CD4-positive, CD25-positive, alpha-beta regulatory T cell (primary cell): ENCODE results near the gene CTPS1. TPM values are rescaled to one million over a fixed set of nuclear protein-coding genes. Genes with fewer than 3 reads are reported as not detected.

Experiments
- ATAC-seq, 2 donors: fragments of 150-1000 bp; cut with Tn5 transposase; one replicate each; pipeline ENCODE4 v1.10.0; 2021; ENCODE audit warnings: low read depth in 2 of 2, moderate number of reproducible peaks in 2 of 2, moderate library complexity in 1 of 2
- DNase-seq, 3 donors: peaks; one replicate each; pipeline versions ENCODE4 v3.0.0 to v3.0.0-alpha.2; 2012 to 2022; ENCODE audit warnings: mixed read lengths in 1 of 3
- H3K27ac ChIP-seq: one replicate; pipeline ENCODE4 v1.7.0; 2013; ENCODE audit warnings: mild to moderate bottlenecking, low read length; ENCODE audit not compliant: insufficient read depth, poor library complexity, severe bottlenecking
- H3K27me3 ChIP-seq: one replicate; pipeline ENCODE4 v1.7.0; 2013; ENCODE audit warnings: low read length; ENCODE audit not compliant: control insufficient read depth, insufficient read depth
- H3K36me3 ChIP-seq: one replicate; pipeline ENCODE4 v1.7.0; 2013; ENCODE audit warnings: mild to moderate bottlenecking, low read length, moderate library complexity; ENCODE audit not compliant: control insufficient read depth, insufficient read depth
- H3K4me1 ChIP-seq: 2 replicates; pipeline ENCODE4 v1.7.0; 2013; ENCODE audit warnings: mild to moderate bottlenecking, low read length; ENCODE audit not compliant: insufficient read depth, control insufficient read depth, poor library complexity, severe bottlenecking
- H3K4me3 ChIP-seq: one replicate; pipeline ENCODE4 v1.7.0; 2013; ENCODE audit warnings: low read depth, mild to moderate bottlenecking, low read length, moderate library complexity
- H3K9me3 ChIP-seq, 2 experiments: 1 replicate in 1 of 2; 2 replicates in 1 of 2; pipeline ENCODE4 v1.7.0; 2013; ENCODE audit warnings: low read length in 2 of 2, mild to moderate bottlenecking in 1 of 2, moderate library complexity in 1 of 2; ENCODE audit not compliant: control insufficient read depth in 2 of 2
- H3K27ac Mint-ChIP-seq, 3 donors: one replicate each; pipeline ENCODE4 v1.8.0; 2020 to 2022; ENCODE audit warnings: mild to moderate bottlenecking in 3 of 3, mixed read lengths in 3 of 3, moderate library complexity in 2 of 3
- H3K27me3 Mint-ChIP-seq: one replicate; pipeline ENCODE4 v1.8.0; 2022; ENCODE audit warnings: mild to moderate bottlenecking, mixed read lengths
- H3K36me3 Mint-ChIP-seq: one replicate; pipeline ENCODE4 v1.8.0; 2020; ENCODE audit warnings: mixed read lengths
- H3K4me1 Mint-ChIP-seq, 4 donors: one replicate each; pipeline ENCODE4 v1.8.0; 2020 to 2022; ENCODE audit warnings: mixed read lengths in 4 of 4, mild to moderate bottlenecking in 1 of 4
- H3K4me3 Mint-ChIP-seq, 4 donors: one replicate each; pipeline ENCODE4 v1.8.0; 2020 to 2022; ENCODE audit warnings: mild to moderate bottlenecking in 4 of 4, mixed read lengths in 4 of 4, moderate library complexity in 3 of 4
- H3K9me3 Mint-ChIP-seq, 7 donors: one replicate each; pipeline ENCODE4 v1.8.0; 2020 to 2022; ENCODE audit warnings: mixed read lengths in 7 of 7, mild to moderate bottlenecking in 3 of 7, moderate library complexity in 2 of 7
- polyA plus RNA-seq, 4 donors: library from polyadenylated mRNA; unstranded; fragments of 300-500 nt; fragmentation: Illumina TruSeq; gene quantifications; one replicate each; pipeline ENCODE4 v1.2.3, GENCODE V29; 2021
- total RNA-seq: library from RNA; stranded (reverse); gene quantifications from one replicate; pipeline ENCODE4 v1.2.3, GENCODE V29; 2022

The CTPS1 gene
- total and polyA plus RNA-seq, 5 donors from 2014 or later, result 12.5 to 42.5 (median 13.5) TPM

DNA sequence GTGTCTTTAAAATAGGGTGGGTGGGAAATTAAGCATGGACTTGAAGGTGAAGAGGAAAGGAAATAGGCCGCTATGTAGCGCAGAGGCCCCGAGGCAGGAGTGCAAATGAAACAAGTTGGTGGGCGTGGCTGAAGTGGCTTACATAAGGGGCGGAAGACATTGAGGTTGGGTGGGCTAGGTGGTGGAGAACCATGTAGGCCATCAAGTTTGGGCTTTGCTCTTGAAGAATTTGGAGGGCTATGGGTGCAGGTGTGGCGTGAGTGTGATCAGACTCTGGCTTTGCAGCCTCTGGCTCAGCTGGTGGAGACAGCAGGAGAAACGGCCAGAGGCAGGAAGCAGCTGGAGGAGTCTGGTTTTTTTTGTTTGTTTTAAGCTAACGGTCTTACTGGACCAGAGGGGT, 35.4 kb downstream of the CTPS1 start:
- no peak for ATAC-seq
- Histone ChIP-seq H3K4me1 (no peaks in the 10 kb centered on the region), H3K36me3 (peaks cover 33% of the 10 kb centered on the region), H3K27ac (no peak overlapping the region), H3K4me3 (no peak overlapping the region), H3K27me3 (no peaks in the 10 kb centered on the region), H3K9me3 (no peaks in the 10 kb centered on the region)
- Mint-ChIP-seq H3K27me3 (no peaks in the 10 kb centered on the region), H3K4me3 (no peak overlapping the region), H3K4me1 (peaks cover 0 to 10% (median 5%) of the 10 kb centered on the region in 4 donors), H3K27ac (peak overlapping the region; percentile 64 to 85 (median 72)), H3K9me3 (no peaks in the 10 kb centered on the region), H3K36me3 (peaks cover 39% of the 10 kb centered on the region)
- DNase-seq, result no peak

DNA sequence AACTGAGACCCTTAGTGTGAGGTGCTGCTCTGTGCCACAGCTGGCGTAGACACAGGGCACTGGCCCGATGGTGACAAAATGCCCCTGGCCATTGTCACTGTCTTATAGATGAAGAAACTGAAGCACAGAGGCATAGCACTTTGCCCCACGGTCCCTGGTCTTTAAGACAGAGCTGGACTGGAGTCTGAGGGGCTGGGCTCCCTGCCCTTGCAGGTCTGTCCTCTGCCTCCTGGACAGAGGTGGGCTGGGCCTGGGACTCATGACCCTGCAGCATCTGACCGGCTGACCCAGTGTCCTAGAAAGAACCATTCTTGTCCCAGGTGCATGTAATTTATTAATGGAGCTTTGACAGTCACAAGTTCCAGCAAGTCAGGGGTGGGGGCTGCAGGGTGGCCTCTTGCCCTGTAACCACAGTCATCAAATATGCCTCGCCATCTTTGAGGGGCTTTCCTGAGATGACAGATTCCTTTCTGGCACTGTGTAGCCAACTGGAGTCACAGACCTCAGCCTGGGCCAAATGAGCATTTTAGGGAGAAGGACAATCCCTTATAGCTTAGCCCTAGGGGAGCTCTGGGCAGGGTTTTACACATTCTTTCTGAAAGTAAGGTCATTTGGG, 35.9 kb downstream of the CTPS1 start:
- Mint-ChIP-seq H3K27me3 (no peaks in the 10 kb centered on the region), H3K4me3 (no peak overlapping the region), H3K36me3 (peaks cover 34% of the 10 kb centered on the region), H3K27ac (peak overlapping the region in 2 of 3 donors; percentile 64 to 85), H3K9me3 (no peaks in the 10 kb centered on the region), H3K4me1 (peaks cover 0 to 10% (median 5%) of the 10 kb centered on the region in 4 donors)
- H3K4me3 ChIP-seq, result no peak overlapping the region
- H3K9me3 ChIP-seq, result no peaks in the 10 kb centered on the region
- H3K27me3 ChIP-seq, result no peaks in the 10 kb centered on the region
- DNase-seq (no peak), ATAC-seq (no peak)
- H3K36me3 ChIP-seq, result peaks cover 28% of the 10 kb centered on the region
- no peak overlapping the region for H3K27ac ChIP-seq
- no peaks in the 10 kb centered on the region for H3K4me1 ChIP-seq

DNA sequence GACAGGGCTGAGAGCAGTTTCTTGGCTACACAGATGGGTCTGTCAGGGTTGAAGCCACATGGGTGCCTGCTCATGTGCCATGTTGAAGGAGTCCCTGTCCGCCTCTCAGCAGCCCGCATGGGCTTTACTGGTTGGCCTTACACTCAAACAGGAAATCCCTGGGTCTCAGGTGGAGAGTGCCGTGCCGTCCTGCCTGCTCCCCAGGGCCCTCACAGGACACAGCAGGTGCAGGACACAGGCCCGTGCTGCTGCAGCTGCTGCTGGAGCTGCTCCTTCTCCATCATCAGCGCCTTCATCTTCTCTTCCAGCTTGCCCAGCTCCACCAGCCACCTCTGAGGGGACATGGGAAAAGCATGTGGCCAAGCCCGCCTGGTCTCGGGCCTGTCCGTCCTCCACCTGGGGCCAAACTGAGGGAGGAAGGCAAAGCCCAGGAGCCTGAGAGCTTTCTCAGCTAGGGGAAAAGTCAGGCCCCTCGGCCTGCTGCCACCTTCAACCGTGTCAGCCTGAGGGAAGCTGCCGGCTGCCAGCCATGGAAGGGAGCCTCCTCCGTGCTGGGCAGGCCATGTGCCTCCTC, 36.5 kb downstream of the CTPS1 start:
- Mint-ChIP-seq H3K4me3 (no peak overlapping the region), H3K9me3 (no peaks in the 10 kb centered on the region), H3K27me3 (no peaks in the 10 kb centered on the region), H3K27ac (peak overlapping the region; percentile 42 to 64 (median 56)), H3K36me3 (peaks cover 33% of the 10 kb centered on the region), H3K4me1 (peaks cover 0 to 10% (median 5%) of the 10 kb centered on the region in 4 donors)
- no peak for ATAC-seq
- DNase-seq, result no peak
- peaks cover 22% of the 10 kb centered on the region for H3K36me3 ChIP-seq
- H3K27ac ChIP-seq, result no peak overlapping the region
- H3K4me1 ChIP-seq, result no peaks in the 10 kb centered on the region
- no peaks in the 10 kb centered on the region for H3K9me3 ChIP-seq
- no peaks in the 10 kb centered on the region for H3K27me3 ChIP-seq
- H3K4me3 ChIP-seq, result no peak overlapping the region

DNA sequence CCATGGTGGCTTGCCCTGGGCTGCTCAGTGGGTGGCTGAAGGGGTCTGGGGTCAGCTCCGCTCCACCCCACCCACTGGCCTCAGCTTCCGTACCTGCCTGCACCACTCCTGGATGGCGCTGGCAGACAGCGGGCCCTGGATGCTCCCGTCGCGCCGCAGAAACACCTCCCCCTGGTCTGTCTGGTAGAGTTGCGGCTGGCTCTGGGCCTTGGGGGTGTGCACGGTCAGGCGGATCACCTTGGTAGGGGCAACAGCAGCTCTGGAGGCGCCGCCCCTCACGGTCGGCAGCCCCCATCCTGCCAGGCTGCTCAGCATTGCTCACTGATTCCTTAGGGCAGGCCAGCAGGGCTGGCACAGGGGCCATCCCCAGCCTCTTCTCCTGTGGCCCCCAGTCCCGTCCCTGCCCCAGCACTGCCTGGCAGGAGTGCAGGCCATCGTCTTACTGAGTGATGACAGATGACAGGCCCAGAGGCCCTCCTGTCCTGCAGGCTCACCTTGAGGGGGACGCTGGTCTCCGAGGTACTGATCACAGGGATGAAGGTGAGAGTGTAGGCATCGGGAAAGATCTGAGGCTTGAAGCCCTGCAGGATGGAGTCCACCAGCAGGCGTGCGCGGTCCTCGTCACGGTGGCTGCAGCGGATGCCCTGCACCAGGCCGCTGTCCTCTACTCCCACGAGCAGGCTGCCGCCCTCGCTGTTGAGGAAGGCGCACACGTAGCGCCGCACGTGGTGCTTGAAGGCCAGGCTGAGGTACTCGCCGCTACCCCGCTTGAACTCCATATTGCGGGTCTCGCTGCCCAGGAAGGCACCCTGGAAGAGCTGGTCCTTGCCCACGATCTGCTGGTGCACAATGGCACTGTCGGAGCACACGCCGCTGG, 37.9 kb downstream of the CTPS1 start:
- no peak overlapping the region for H3K27ac Mint-ChIP-seq
- H3K9me3 Mint-ChIP-seq, result no peaks in the 10 kb centered on the region
- H3K4me1 Mint-ChIP-seq, result peaks cover 0 to 12% (median 5%) of the 10 kb centered on the region in 4 donors
- H3K36me3 ChIP-seq, result peaks cover 9% of the 10 kb centered on the region
- H3K27me3 ChIP-seq, result no peaks in the 10 kb centered on the region
- DNase-seq (no peak), ATAC-seq (no peak)
- H3K36me3 Mint-ChIP-seq, result peaks cover 22% of the 10 kb centered on the region
- H3K4me3 ChIP-seq, result no peak overlapping the region
- no peaks in the 10 kb centered on the region for H3K27me3 Mint-ChIP-seq
- no peak overlapping the region for H3K27ac ChIP-seq
- H3K9me3 ChIP-seq, result no peaks in the 10 kb centered on the region
- H3K4me1 ChIP-seq, result no peaks in the 10 kb centered on the region
- H3K4me3 Mint-ChIP-seq, result no peak overlapping the region

DNA sequence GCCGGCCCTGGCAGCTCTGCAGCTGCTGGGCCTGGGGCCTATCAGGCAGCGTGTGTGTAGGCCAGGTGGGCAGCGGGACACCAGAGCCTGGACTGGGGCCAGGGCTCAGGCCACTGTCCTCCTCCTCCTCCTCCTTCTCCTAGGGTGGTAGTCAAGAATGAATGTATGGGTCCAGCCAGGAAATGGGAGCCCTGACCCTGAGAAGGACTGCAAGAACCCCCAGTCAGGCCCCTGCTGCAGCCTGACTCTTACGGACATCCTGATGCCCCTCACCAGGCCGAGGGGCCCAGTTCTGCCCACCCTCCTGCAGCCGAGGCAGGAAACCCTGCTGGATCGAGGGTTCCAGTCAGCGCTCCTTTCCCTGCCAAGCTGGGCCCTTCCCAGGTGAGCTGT, 38.5 kb downstream of the CTPS1 start:
- peaks cover 0 to 12% (median 5%) of the 10 kb centered on the region in 4 donors for H3K4me1 Mint-ChIP-seq
- H3K36me3 Mint-ChIP-seq, result peaks cover 18% of the 10 kb centered on the region
- H3K27me3 Mint-ChIP-seq, result no peaks in the 10 kb centered on the region
- H3K9me3 Mint-ChIP-seq, result no peaks in the 10 kb centered on the region
- DNase-seq (no peak), ATAC-seq (no peak)
- Histone ChIP-seq H3K9me3 (no peaks in the 10 kb centered on the region), H3K27me3 (no peaks in the 10 kb centered on the region), H3K4me1 (no peaks in the 10 kb centered on the region), H3K36me3 (peaks cover 7% of the 10 kb centered on the region), H3K4me3 (no peak overlapping the region), H3K27ac (no peak overlapping the region)
- H3K4me3 Mint-ChIP-seq, result no peak overlapping the region
- H3K27ac Mint-ChIP-seq, result no peak overlapping the region

DNA sequence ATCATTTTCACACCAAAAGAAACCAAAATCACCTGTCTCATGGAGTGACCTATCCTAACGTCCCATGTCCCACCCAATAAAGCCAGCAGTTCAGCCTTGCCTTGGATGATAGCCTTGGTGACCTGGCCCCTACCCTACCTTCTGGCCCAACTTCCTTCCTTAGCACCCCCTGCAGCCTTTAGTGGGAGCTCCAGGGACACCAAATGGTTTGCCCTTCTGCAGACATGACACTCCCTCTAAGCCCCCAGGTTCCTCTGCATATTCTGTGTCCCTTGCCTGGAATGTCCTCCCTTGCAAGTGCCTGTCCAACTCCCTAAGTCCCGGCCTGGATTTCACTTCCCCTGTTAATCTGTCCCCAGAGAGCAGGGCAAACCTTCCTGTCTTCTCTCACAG, 39.9 kb downstream of the CTPS1 start:
- H3K9me3 Mint-ChIP-seq, result no peaks in the 10 kb centered on the region
- no peaks in the 10 kb centered on the region for H3K9me3 ChIP-seq
- DNase-seq (no peak), ATAC-seq (no peak)
- H3K36me3 Mint-ChIP-seq, result peaks cover 17% of the 10 kb centered on the region
- no peaks in the 10 kb centered on the region for H3K4me1 ChIP-seq
- no peak overlapping the region for H3K27ac ChIP-seq
- no peak overlapping the region for H3K4me3 Mint-ChIP-seq
- peak overlapping the region in 2 of 3 donors; percentile 53 to 60 for H3K27ac Mint-ChIP-seq
- H3K36me3 ChIP-seq, result peaks cover 5% of the 10 kb centered on the region
- no peaks in the 10 kb centered on the region for H3K27me3 Mint-ChIP-seq
- H3K27me3 ChIP-seq, result no peaks in the 10 kb centered on the region
- H3K4me1 Mint-ChIP-seq, result peaks cover 0 to 10% (median 5%) of the 10 kb centered on the region in 4 donors
- H3K4me3 ChIP-seq, result no peak overlapping the region

DNA sequence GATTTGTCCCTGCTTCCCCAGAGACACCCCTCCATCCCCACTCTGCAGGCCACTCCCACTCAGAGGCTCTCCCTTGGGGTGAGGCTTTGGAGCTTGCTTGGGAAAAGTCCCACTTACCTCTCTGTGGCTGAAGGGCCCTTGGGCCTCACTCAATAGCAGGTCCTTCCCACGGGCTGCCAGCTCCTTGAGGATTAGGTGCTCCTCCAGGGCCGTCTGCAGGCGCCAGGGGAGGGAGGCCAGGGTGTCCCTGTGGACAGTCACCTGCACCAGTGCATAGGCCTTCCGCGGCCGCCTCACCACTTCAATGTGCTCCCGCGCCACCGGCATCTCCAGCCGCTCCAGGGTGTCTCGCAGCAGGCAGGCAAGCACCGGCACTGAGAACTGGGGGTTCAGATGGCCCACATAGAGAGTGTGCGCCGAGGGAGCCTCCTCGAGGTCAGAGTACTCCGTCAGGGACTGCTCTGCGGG, 40.6 kb downstream of the CTPS1 start:
- H3K27me3 Mint-ChIP-seq, result no peaks in the 10 kb centered on the region
- Histone ChIP-seq H3K27ac (no peak overlapping the region), H3K4me3 (no peak overlapping the region), H3K4me1 (no peaks in the 10 kb centered on the region), H3K27me3 (no peaks in the 10 kb centered on the region), H3K9me3 (no peaks in the 10 kb centered on the region), H3K36me3 (peaks cover 3% of the 10 kb centered on the region)
- ATAC-seq (no peak), DNase-seq (no peak)
- H3K4me3 Mint-ChIP-seq, result no peak overlapping the region
- no peaks in the 10 kb centered on the region for H3K9me3 Mint-ChIP-seq
- peaks cover 9% of the 10 kb centered on the region for H3K36me3 Mint-ChIP-seq
- H3K4me1 Mint-ChIP-seq, result peaks cover 0 to 5% (median 2%) of the 10 kb centered on the region in 4 donors
- H3K27ac Mint-ChIP-seq, result peak overlapping the region in 1 of 3 donors; percentile 54
